Osteocyte (in vitro differentiated cells): ENCODE results near the gene TMEM106C. TPM values are rescaled to one million over a fixed set of nuclear protein-coding genes. Genes with fewer than 3 reads are reported as not detected.

Experiments used
- DNase-seq: peaks from one replicate; pipeline ENCODE4 v3.0.0; 2021; ENCODE audit warnings: mixed read lengths; ENCODE audit not compliant: unreplicated experiment; ENCODE audit errors: extremely low spot score
- H3K27ac Mint-ChIP-seq: one replicate; pipeline ENCODE4 v1.8.0; 2021; ENCODE audit warnings: mild to moderate bottlenecking, mixed read lengths; ENCODE audit not compliant: unreplicated experiment
- H3K27me3 Mint-ChIP-seq: one replicate; pipeline ENCODE4 v1.8.0; 2021; ENCODE audit warnings: mixed read lengths; ENCODE audit not compliant: unreplicated experiment
- H3K36me3 Mint-ChIP-seq: one replicate; pipeline ENCODE4 v1.8.0; 2021; ENCODE audit warnings: mixed read lengths; ENCODE audit not compliant: unreplicated experiment
- H3K4me1 Mint-ChIP-seq: one replicate; pipeline ENCODE4 v1.8.0; 2021; ENCODE audit warnings: mixed read lengths; ENCODE audit not compliant: unreplicated experiment
- H3K4me3 Mint-ChIP-seq: one replicate; pipeline ENCODE4 v1.8.0; 2021; ENCODE audit warnings: mild to moderate bottlenecking, moderate library complexity, mixed read lengths; ENCODE audit not compliant: unreplicated experiment
- H3K9me3 Mint-ChIP-seq: one replicate; pipeline ENCODE4 v1.8.0; 2021; ENCODE audit warnings: mixed read lengths; ENCODE audit not compliant: unreplicated experiment
- CTCF ChIP-seq: fragments of 200-600 bp; sonication (generic); IDR thresholded peaks from 2 replicates; pipeline ENCODE4 v1.5.0; 2021; ENCODE audit warnings: antibody characterized with exemption, mild to moderate bottlenecking, moderate library complexity
- long read RNA-seq: library from polyadenylated mRNA; unstranded; transcript quantifications from one replicate; pipeline ENCODE4 v2.0.0, GENCODE V29; 2021
- total RNA-seq: library from RNA; stranded (reverse); gene quantifications from 2 replicates; pipeline ENCODE4 v1.2.1, GENCODE V29; 2021

Gene TMEM106C, protein sequence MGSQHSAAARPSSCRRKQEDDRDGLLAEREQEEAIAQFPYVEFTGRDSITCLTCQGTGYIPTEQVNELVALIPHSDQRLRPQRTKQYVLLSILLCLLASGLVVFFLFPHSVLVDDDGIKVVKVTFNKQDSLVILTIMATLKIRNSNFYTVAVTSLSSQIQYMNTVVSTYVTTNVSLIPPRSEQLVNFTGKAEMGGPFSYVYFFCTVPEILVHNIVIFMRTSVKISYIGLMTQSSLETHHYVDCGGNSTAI
- total RNA-seq = 53.2 and 60.9 TPM in 2 replicates
- long read RNA-seq, transcript TMEM106C-203 (8 exons, 1,414 nt) = minor isoform, 10 of 362 reads
- long read RNA-seq, transcript TMEM106C-220 (8 exons, 810 nt) = major isoform, 173 of 362 reads
- long read RNA-seq, transcript TMEM106C-202 (8 exons, 1,515 nt) = minor isoform, 16 of 362 reads
- long read RNA-seq, transcript TMEM106C-201 (8 exons, 1,394 nt) = minor isoform, 108 of 362 reads
- long read RNA-seq, partial matches to known transcripts = 41 of 362 reads
- long read RNA-seq, other reads (novel, unspliced or antisense) = 9 of 362 reads

- TF ChIP-seq CTCF = peak; percentile 99
- H3K27me3 Mint-ChIP-seq = peaks cover 22% of the 10 kb centered on the region
- peak; percentile 98 for DNase-seq
- peaks cover 29% of the 10 kb centered on the region for H3K4me1 Mint-ChIP-seq
- H3K9me3 Mint-ChIP-seq = no peaks in the 10 kb centered on the region
- H3K27ac Mint-ChIP-seq = peak within 1 kb of the TSS; percentile 73
- peak within 1 kb of the TSS; percentile 99 for H3K4me3 Mint-ChIP-seq
- H3K36me3 Mint-ChIP-seq = peaks cover 4% of the 10 kb centered on the region
Observed at GRCh38 chr12:47963340-47964040, at the start of gene TMEM106C. Gene TMEM106C, plus strand, starts transcription at chr12:47963596. Its CDS starts 641 bp downstream, at chr12:47964237.

- Mint-ChIP-seq H3K9me3 (no peaks in the 10 kb centered on the region), H3K27ac (no peak overlapping the region), H3K27me3 (peaks cover 70% of the 10 kb centered on the region), H3K36me3 (no peaks in the 10 kb centered on the region), H3K4me3 (no peak overlapping the region), H3K4me1 (no peaks in the 10 kb centered on the region)
- peak; percentile 53 for DNase-seq
- TF ChIP-seq CTCF = no peak
Observed at GRCh38 chr12:47920913-47921312, 42.5 kb upstream of the TMEM106C start.

DNA sequence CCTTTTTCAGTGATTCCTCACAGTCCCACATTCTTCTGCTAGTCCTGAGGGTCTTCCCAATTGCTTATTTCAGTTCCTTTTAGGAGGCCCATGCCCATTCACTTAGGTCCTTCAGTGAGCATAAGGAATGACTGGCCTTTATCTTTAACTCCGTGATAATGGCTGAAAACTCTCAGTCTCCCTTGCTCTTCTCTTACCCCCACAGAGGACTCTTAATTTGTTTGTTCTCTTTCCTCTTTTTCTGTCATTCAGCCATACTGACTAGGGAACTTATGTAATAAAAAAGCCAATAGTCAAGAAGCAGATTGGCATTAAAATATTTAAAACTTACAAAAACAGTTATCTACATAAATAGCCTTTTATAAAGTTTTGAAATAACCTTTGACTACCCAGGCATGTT, 41.5 kb upstream of the TMEM106C start:
- no peaks in the 10 kb centered on the region for H3K36me3 Mint-ChIP-seq
- peaks cover 66% of the 10 kb centered on the region for H3K27me3 Mint-ChIP-seq
- no peaks in the 10 kb centered on the region for H3K9me3 Mint-ChIP-seq
- peak; percentile 7 for DNase-seq
- H3K4me3 Mint-ChIP-seq = no peak overlapping the region
- no peak for TF ChIP-seq CTCF
- no peak overlapping the region for H3K27ac Mint-ChIP-seq
- no peaks in the 10 kb centered on the region for H3K4me1 Mint-ChIP-seq

GRCh38 chr12:47927346-47927745, 36.0 kb upstream of the TMEM106C start:
- Mint-ChIP-seq H3K9me3 (no peaks in the 10 kb centered on the region), H3K36me3 (no peaks in the 10 kb centered on the region), H3K4me3 (no peak overlapping the region), H3K27me3 (peaks cover 46% of the 10 kb centered on the region), H3K27ac (no peak overlapping the region), H3K4me1 (no peaks in the 10 kb centered on the region)
- no peak for TF ChIP-seq CTCF
- peak; percentile 54 for DNase-seq

GRCh38 chr12:47930634-47931033, 32.8 kb upstream of the TMEM106C start:
- H3K4me1 Mint-ChIP-seq = peaks cover 12% of the 10 kb centered on the region
- H3K4me3 Mint-ChIP-seq = no peak overlapping the region
- H3K27me3 Mint-ChIP-seq = peaks cover 25% of the 10 kb centered on the region
- no peak overlapping the region for H3K27ac Mint-ChIP-seq
- DNase-seq = peak; percentile 54
- no peaks in the 10 kb centered on the region for H3K36me3 Mint-ChIP-seq
- no peak for TF ChIP-seq CTCF
- no peaks in the 10 kb centered on the region for H3K9me3 Mint-ChIP-seq
